HG02884 (cell line): ENCODE data around the gene LRRC3B.

Experiments used
- ATAC-seq: cut with Tn5 transposase; IDR thresholded peaks from one replicate; pipeline ENCODE4 v1.9.1; 2021; ENCODE audit warnings: mild to moderate bottlenecking, moderate library complexity; ENCODE audit not compliant: unreplicated experiment

The LRRC3B gene

DNA sequence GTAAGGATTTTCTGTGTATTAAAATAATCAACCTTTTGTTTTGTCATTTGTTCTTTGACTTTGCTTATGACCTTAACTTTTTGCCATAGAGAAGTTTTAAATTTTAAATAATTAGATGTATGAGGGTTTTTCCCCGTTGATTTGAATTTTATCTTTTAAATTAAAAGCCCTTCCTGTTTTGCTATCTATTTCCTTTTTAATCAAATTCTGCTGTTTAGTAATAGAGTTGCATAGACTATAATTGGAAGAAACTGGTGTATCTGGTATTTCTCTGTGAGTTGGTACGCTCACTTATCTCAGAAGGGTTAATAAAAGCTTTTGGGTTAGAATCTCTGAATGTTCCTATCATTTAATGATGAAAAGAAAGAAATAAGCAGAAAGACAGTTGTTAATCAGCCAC, 82.2 kb downstream of the LRRC3B start:
- no peak for ATAC-seq

DNA sequence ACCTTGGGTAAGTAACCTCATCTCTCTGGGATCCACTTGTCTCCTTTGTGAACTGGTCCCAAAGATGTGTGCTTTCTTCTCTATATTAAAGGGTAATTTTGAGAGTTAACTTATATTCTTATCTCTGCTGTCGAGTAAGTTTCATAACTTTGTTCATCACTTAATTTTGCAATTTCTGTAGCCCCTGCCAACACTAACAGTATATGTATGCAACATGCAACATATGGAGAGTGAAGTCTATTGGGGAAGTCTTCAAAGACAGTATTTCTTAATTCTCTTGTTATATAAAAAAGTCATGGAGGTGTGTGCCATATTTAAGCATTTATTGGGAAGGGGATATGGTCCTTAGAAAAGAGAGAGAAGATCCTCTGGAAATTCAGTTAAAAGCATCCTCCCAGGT, 85.9 kb downstream of the LRRC3B start:
- no peak for ATAC-seq

DNA sequence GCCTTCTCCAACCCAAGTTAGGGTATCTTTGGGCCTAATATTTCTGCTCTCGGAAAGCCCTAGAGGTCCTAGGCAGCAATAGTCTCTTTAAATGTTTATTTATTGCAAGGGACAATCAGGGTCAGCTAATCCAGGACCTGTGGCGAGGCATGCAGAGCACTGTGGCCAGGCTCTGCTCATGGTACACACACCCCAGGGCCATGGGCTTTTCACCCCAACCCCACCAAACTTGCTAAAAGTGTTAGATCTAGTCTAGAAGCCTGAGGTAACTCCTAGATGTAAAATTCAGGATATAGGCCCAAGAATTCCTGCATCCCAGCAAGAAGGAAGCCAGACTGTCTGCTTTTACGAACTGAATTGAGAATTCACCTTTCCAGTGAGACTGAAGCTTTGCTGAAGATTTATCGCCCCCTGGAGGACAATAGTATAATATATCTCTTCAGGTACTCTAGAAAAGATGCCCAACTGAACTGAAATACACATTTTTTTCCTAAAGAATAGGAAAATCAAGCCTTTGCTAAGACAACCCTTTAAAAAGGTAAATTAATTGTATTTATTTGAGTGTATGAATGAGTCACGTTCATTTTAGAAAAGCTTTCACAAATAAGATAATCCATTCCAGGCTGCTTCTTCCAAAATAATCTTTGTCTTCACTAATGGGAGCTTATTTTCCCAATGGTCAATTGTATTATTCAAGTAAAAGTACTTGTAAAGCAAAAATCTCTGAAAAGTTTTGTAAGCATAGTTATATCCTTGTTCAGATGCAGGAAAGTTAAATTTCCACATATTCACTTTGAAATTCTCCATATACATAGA, 89.8 kb downstream of the LRRC3B start:
- peak; percentile 89 for ATAC-seq

DNA sequence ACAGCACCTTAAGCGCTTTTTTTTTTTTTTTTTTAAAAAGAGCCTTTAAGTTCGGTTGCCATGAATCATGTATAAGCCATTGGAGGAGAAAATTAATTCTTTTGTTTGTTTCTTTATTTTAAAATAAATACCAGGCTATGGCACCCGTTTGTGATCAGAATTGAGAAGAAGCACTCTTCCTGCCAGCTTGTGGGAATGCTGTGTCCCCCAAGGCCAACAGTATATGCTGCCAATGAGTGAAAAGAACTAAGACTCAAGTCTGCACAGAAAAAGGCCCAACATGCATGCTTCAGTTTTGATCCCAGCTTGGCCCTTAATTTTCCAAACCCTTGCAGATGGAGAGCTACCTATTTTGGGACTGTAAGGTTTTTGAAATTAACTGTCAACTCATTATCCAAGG, 90.5 kb downstream of the LRRC3B start:
- no peak for ATAC-seq

DNA sequence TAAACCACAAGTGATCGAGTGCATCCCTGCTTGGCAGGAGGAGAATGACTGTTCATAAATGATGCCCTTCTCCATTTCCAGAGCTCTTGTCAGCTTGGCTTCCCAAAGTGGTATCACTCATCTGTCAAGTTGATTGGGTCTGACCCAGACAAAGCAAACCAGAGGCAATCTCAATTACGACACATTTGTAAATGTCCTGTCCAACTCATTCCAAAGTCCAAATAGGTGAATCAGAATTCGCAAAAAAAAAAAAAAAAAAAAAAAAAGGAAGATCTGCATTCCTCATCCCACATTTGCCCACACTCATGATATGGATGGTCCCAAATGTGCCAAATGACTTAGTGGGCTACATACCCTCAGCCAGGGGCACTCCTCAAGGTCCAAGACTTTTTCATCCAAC, 91.9 kb downstream of the LRRC3B start:
- no peak for ATAC-seq

DNA sequence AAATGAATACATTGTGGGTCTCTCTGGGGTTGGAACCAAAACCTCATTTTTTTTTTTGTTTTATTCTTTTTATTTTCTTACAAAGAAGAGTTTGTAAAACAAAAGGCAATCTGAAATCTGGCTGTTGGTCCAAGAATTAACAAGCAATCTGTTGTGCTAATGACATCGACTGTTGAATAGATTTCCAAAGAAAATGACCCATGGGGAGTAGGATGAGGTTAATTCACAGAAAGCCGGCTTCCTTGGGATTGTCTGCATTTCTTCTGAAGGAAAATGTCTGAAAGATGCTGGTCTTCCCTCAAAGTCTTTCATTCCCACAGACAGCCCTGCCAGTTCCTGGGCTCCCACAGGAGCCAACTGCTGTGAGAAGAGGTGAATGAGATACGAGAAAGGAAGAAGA, 92.9 kb downstream of the LRRC3B start:
- ATAC-seq, result no peak

DNA sequence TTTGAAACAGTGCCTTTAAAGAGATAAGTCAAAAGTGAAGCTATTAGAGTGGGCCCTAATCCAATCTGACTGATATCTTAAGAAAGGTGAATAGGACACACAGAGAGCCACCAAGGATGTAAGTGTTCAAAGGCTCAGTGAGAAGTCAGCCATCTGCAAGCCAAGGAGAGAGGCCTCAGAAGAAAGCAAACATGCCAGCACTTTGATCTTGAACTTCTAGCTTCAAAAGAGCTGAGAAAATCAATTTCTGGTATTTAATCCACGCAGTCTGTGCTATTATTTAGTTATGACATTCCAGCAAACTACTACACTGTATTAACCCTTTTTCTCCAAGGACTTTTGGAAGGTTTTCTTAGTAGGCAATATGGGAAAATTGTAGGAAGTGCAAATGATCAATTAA, 95.7 kb downstream of the LRRC3B start:
- no peak for ATAC-seq

DNA sequence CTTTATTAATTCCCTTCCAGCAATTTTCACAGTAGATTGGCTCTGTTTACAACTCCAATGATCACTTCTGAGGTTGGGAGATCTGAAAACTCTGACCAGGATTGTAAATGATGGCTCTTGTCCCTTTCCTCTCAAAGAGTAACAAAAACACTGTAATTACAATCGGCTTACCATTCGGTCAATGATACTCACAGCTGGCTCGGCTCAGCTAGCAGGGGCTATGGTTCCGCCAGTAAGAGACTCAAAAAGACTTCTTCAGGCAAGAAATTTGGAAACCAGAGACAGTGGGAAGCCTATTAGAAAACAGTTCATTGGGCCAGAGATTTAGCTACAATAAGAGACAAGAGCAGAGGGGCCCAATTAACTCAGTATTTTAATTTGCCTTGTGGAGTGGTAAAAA, 96.6 kb downstream of the LRRC3B start:
- ATAC-seq, result no peak

DNA sequence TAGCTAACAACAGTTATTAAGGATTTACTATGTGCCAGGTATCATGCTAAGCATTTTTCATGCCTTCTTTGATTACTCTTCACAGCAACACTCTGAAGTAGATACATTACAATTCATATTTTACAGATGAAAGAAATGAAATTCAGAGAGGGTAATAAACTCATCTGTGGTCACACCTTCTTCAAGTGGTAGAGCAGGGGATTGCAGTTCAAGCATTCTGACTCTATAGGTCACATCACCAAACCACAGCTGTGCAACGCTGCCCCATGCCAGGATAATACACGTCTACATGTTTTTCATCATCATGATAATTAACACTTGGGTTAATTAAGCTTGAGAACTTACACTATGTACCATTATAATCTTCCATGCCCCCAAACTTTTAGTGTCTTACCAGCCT, 98.5 kb downstream of the LRRC3B start:
- no peak for ATAC-seq

DNA sequence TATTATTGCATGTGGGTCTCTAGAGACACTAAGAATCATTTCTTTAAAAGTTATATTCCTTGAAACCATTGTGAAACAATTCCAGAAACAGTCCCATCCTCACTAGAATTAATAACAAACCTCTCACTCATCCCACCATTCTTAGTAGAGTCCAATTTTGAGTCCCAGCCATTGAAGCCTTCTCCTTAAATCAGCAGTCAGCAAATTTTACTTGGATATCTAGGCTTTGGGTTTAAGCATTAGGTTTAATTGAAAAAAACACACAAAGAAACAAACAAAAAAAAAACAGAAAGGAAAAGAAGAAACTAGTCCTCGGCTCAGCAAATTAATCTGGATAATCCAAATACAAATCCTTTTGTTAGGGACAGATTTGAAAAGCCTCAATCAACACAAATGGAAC, 109.3 kb downstream of the LRRC3B start:
- ATAC-seq, result no peak

DNA sequence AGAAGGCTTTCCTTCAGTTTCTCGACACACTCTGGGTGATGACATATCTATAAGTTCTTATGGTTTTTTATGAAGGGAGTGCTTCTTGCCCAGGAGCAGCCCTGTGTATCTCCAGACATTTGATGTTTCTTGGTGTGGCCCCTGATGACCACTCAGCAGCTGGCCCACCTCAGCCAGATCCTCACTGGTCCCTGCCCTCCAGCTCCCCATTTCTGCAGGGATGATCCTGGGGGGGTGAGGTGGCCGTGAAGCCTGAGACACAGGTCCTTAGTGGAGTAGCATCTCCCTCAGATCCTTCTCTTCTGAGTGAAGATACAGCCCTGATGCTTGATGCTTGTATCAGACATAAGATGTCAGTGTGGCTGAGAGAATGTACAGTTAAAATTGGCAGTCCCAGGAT, 127.7 kb downstream of the LRRC3B start:
- no peak for ATAC-seq

DNA sequence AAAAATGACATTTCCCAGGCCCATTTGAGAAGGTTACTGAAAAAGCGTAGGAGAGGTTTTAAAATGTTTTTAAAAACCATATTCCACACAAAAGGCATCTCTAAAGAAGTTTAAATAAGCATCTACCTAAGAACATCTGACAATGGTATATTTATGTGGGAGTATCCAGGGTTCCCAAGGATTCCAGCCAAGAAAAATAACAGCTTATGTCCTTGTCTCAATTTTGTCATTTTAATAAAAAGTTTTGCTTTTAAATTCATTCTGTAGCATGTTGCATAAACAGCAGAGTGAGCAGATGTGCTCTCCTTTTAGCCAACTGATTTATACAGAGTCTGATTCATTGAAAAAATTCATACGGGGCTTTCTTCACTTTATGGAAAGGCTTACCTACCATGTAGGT, 129.9 kb downstream of the LRRC3B start:
- no peak for ATAC-seq

DNA sequence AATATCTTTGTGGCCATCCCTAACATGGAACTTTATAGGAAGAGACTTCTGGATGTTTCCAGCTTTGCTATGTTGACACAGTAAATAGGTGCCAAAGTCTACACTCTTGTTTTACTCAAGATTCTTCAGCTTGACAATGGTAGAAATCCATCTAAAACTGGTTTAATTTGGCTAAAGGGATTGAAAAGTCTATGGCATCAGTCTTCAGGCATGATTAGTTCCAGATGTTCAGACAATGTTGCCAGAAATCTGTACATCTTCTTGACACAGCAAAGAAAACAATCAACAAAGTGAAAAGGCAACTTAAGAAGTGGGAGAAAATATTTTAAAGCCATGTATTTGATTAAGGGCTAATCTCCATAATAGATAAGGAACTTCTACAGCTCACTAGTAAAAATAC, 130.5 kb downstream of the LRRC3B start:
- no peak for ATAC-seq

DNA sequence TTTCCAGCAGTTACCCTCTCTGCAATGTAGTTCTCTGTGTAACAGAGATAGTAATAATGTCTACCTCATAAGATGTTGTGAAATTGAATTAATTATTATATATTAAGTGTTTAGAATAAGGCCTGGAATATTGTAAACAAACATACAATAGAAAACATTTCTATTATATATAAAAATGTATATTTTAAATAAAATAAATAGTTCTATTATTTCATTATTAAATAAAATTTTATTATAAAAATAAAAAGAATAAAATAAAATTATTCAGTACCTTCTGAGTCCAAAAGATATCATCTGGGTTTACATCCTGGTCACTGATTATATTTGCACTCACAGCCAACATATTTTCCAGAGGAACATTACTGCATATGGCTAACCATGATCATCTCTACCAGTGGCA, 135.4 kb downstream of the LRRC3B start:
- ATAC-seq, result no peak
